ENCODE data around the gene GNG4. TPM values are rescaled to one million over a fixed set of nuclear protein-coding genes. Genes with fewer than 3 reads are reported as not detected.

GNG4 gene
- total RNA-seq = 10 to 100 TPM; 13.5 to 14.2 TPM
- polyA plus RNA-seq (2013, experiment 1 of 2) = 23.3 TPM
- 22.1 TPM for polyA plus RNA-seq (2013, experiment 2 of 2)
- long read RNA-seq, experiment 1, full-length matches to known transcripts = 1 of 4 reads
- long read RNA-seq, experiment 1, partial matches to known transcripts = 0 of 4 reads
- long read RNA-seq, experiment 1, other reads (novel, unspliced or antisense) = 3 of 4 reads
- long read RNA-seq, experiment 2, full-length matches to known transcripts = 32 of 35 reads
- long read RNA-seq, experiment 2, partial matches to known transcripts = 0 of 35 reads
- long read RNA-seq, experiment 2, other reads (novel, unspliced or antisense) = 3 of 35 reads
- long read RNA-seq, experiment 3, full-length matches to known transcripts = 10 of 11 reads
- long read RNA-seq, experiment 3, partial matches to known transcripts = 0 of 11 reads
- long read RNA-seq, experiment 3, other reads (novel, unspliced or antisense) = 1 of 11 reads
- long read RNA-seq, experiment 4, full-length matches to known transcripts = 1 of 1 reads
- long read RNA-seq, experiment 4, partial matches to known transcripts = 0 of 1 reads
- long read RNA-seq, experiment 4, other reads (novel, unspliced or antisense) = 0 of 1 reads

DNA sequence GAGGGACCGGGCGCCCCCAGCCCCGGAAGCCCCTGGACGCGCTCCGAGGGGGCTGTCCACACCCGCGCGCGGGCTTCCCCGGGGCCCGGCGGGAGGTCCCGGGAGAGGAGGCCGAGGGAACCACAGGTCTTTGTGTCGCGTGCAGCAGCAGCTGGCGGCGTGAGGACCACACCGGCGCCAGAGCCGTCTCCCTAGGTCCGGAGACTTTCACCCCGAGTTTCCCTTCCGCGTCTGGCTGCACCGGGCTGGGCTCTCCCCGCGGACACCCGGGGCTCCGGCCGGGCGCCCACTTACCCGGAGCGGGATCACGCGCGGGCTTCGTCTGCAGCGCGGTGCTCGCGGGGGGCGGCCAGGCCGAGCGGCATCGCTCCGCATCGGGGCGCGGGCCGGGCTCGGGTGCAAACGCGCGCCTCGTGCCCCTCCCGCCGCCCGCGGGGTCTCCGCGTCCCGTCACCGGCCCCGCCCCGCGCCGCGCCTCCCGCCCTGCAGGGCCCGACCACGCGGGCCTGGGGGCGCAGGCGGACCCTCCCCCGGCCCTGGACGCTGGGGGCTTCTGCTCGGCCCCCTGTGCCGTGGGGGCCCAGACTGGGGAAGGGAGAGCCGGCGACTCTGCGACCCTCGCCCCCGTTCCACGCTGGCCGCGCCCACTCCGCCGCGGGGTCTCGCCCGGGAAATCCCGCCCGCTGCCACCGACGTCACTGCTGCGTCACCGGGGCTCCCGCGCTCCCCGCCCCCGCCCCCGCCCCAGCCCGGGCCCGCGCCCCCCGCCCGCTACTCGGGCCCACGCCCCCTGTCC is at the start of gene GNG4:
TSS of gene GNG4 (minus strand) at position 417 of the 796 bp plus-strand sequence. CDS start 65,946 bp downstream, outside the sequence.
- 0 to 1% methylated on average over 28 to 111 of the region's 111 CpGs for WGBS, 2 experiments (ENCODE audit: insufficient coverage in 1 of 2, insufficient read length in 1 of 2)
- Mint-ChIP-seq H3K27me3 (ENCODE audit: insufficient read depth) (peaks cover 46% of the 10 kb centered on the region), H3K4me3 (peak within 1 kb of the TSS; percentile 60), H3K4me1 (peaks cover 23% of the 10 kb centered on the region), H3K36me3 (ENCODE audit: low read depth) (no peaks in the 10 kb centered on the region), H3K9me3 (no peaks in the 10 kb centered on the region), H3K27ac (peak within 1 kb of the TSS; percentile 28)
- Histone ChIP-seq H3K4me1 (ENCODE audit: control insufficient read depth, insufficient read depth, low read length) (no peaks in the 10 kb centered on the region), H3K4me3 (ENCODE audit: low read length) (peak within 1 kb of the TSS; percentile 75), H3K9ac (ENCODE audit: extremely low read depth, low read length, poor library complexity, severe bottlenecking) (no peak within 1 kb of the TSS), H3K27me3 (ENCODE audit: control insufficient read depth, insufficient read depth, low read length, poor library complexity, severe bottlenecking) (peaks cover 55% of the 10 kb centered on the region), H3K36me3 (ENCODE audit: control insufficient read depth, insufficient read depth, low read length) (no peaks in the 10 kb centered on the region), H3K27ac (ENCODE audit: low read depth, low read length) (no peak within 1 kb of the TSS), H3K9me3 (ENCODE audit: control insufficient read depth, low read length) (no peaks in the 10 kb centered on the region)
- peak; percentile 90 for DNase-seq
- TF ChIP-seq, protein P1, sequence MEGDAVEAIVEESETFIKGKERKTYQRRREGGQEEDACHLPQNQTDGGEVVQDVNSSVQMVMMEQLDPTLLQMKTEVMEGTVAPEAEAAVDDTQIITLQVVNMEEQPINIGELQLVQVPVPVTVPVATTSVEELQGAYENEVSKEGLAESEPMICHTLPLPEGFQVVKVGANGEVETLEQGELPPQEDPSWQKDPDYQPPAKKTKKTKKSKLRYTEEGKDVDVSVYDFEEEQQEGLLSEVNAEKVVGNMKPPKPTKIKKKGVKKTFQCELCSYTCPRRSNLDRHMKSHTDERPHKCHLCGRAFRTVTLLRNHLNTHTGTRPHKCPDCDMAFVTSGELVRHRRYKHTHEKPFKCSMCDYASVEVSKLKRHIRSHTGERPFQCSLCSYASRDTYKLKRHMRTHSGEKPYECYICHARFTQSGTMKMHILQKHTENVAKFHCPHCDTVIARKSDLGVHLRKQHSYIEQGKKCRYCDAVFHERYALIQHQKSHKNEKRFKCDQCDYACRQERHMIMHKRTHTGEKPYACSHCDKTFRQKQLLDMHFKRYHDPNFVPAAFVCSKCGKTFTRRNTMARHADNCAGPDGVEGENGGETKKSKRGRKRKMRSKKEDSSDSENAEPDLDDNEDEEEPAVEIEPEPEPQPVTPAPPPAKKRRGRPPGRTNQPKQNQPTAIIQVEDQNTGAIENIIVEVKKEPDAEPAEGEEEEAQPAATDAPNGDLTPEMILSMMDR (conservative IDR thresholded peaks at IDR 0.05) = no peak

DNA sequence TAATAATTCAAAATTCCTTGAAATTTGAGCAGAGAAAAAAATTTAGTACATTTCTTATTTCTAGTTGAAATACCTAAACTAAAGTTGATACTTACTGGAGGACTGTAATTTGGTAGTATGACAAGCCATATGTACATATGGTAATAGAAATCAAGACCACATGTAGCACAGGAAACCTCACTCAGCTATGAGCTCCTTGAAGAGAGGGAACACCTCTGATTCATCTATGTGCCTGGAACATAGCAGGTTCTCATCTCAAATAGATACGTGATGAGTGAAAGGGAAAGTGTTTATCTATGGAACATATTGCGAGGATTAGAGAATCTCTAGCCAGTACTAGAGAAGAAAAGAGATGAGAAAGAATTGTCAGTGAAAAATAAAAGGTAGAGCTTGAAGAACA is 47.9 kb upstream of the GNG4 start:
- Mint-ChIP-seq H3K9me3 (no peaks in the 10 kb centered on the region), H3K4me1 (no peaks in the 10 kb centered on the region), H3K27ac (no peak overlapping the region), H3K27me3 (ENCODE audit: insufficient read depth) (no peaks in the 10 kb centered on the region), H3K36me3 (ENCODE audit: low read depth) (no peaks in the 10 kb centered on the region), H3K4me3 (no peak overlapping the region)
- WGBS, 2 experiments (ENCODE audit: insufficient coverage in 1 of 2, insufficient read length in 1 of 2) = 93 to 96% methylated on average over 2 of the region's 2 CpGs
- no peak overlapping the region for H3K27ac ChIP-seq (ENCODE audit: low read depth, low read length)
- no peaks in the 10 kb centered on the region for H3K9me3 ChIP-seq (ENCODE audit: control insufficient read depth, low read length)
- no peak for DNase-seq
- H3K9ac ChIP-seq (ENCODE audit: extremely low read depth, low read length, poor library complexity, severe bottlenecking) = no peak overlapping the region
- H3K36me3 ChIP-seq (ENCODE audit: control insufficient read depth, insufficient read depth, low read length) = no peaks in the 10 kb centered on the region
- H3K27me3 ChIP-seq (ENCODE audit: control insufficient read depth, insufficient read depth, low read length, poor library complexity, severe bottlenecking) = no peaks in the 10 kb centered on the region
- TF ChIP-seq, protein P1 (conservative IDR thresholded peaks at IDR 0.05) = no peak
- no peaks in the 10 kb centered on the region for H3K4me1 ChIP-seq (ENCODE audit: control insufficient read depth, insufficient read depth, low read length)
- no peak overlapping the region for H3K4me3 ChIP-seq (ENCODE audit: low read length)

DNA sequence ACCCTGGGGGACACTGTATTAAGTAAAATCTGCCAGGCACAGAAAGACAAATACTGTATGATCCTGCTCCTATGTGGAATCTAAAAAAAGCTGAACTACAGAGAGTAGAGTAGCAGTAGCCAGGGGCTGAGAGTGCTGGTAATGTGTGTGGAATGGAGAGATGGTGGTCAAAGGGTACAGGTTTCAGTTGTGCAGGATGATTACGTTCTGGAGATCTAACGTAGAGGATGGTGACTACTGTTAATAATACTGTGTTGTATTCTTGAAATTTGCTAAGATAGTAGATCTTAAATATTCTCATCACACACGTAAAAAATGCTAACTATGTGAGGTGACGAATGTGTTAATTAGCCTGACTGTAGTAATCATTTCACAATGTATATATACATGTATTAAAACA is 39.8 kb upstream of the GNG4 start:
- Histone ChIP-seq H3K9me3 (ENCODE audit: control insufficient read depth, low read length) (no peaks in the 10 kb centered on the region), H3K9ac (ENCODE audit: extremely low read depth, low read length, poor library complexity, severe bottlenecking) (no peak overlapping the region), H3K4me1 (ENCODE audit: control insufficient read depth, insufficient read depth, low read length) (no peaks in the 10 kb centered on the region), H3K27me3 (ENCODE audit: control insufficient read depth, insufficient read depth, low read length, poor library complexity, severe bottlenecking) (no peaks in the 10 kb centered on the region), H3K36me3 (ENCODE audit: control insufficient read depth, insufficient read depth, low read length) (no peaks in the 10 kb centered on the region), H3K27ac (ENCODE audit: low read depth, low read length) (no peak overlapping the region), H3K4me3 (ENCODE audit: low read length) (no peak overlapping the region)
- Mint-ChIP-seq H3K27ac (no peak overlapping the region), H3K4me1 (peaks cover 9% of the 10 kb centered on the region), H3K36me3 (ENCODE audit: low read depth) (no peaks in the 10 kb centered on the region), H3K27me3 (ENCODE audit: insufficient read depth) (no peaks in the 10 kb centered on the region), H3K9me3 (no peaks in the 10 kb centered on the region), H3K4me3 (no peak overlapping the region)
- 100% methylated on average over 2 of the region's 4 CpGs; no CpG with 5 or more reads in 1 of the 2 experiments for WGBS, 2 experiments (ENCODE audit: insufficient coverage in 1 of 2, insufficient read length in 1 of 2)
- TF ChIP-seq, protein P1 (conservative IDR thresholded peaks at IDR 0.05) = no peak
- no peak for DNase-seq
